HG03175 (cell line): ENCODE data around the gene HDLBP.

Source experiments
- ATAC-seq: cut with Tn5 transposase; IDR thresholded peaks from one replicate; pipeline ENCODE4 v1.9.1; 2021; ENCODE audit warnings: mild to moderate bottlenecking, moderate library complexity; ENCODE audit not compliant: unreplicated experiment

HDLBP gene

GRCh38 chr2:241275910-241276309 lies 39.6 kb downstream of the HDLBP start:
- no peak for ATAC-seq

- no peak for ATAC-seq
Measured at GRCh38 chr2:241275504-241275903, 40.0 kb downstream of the HDLBP start.

- no peak for ATAC-seq
Measured at GRCh38 chr2:241274127-241274526, 41.3 kb downstream of the HDLBP start.

GRCh38 chr2:241273210-241274020 lies 42.1 kb downstream of the HDLBP start:
- ATAC-seq = no peak

- peak; percentile 50 for ATAC-seq
Measured at GRCh38 chr2:241272303-241273209, 42.9 kb downstream of the HDLBP start.

GRCh38 chr2:241271706-241272302 lies 43.7 kb downstream of the HDLBP start:
- peak; percentile 56 for ATAC-seq

- no peak for ATAC-seq
Measured at GRCh38 chr2:241270531-241270930, 44.9 kb downstream of the HDLBP start.

GRCh38 chr2:241269707-241270520 lies 45.6 kb downstream of the HDLBP start:
- ATAC-seq = no peak

GRCh38 chr2:241268716-241269445 lies 46.6 kb downstream of the HDLBP start:
- no peak for ATAC-seq

GRCh38 chr2:241268306-241268705 lies 47.2 kb downstream of the HDLBP start:
- no peak for ATAC-seq

GRCh38 chr2:241267249-241268067 lies 48.0 kb downstream of the HDLBP start:
- no peak for ATAC-seq

- ATAC-seq = no peak
Measured at GRCh38 chr2:241265506-241265905, 50.0 kb downstream of the HDLBP start.

GRCh38 chr2:241263061-241263460 lies 52.4 kb downstream of the HDLBP start:
- ATAC-seq = no peak

GRCh38 chr2:241261628-241262027 lies 53.8 kb downstream of the HDLBP start:
- no peak for ATAC-seq

GRCh38 chr2:241260911-241261310 lies 54.6 kb downstream of the HDLBP start:
- no peak for ATAC-seq

- ATAC-seq = no peak
Measured at GRCh38 chr2:241258505-241259280, 56.8 kb downstream of the HDLBP start.

GRCh38 chr2:241257419-241258032 lies 57.9 kb downstream of the HDLBP start:
- no peak for ATAC-seq

- ATAC-seq = no peak
Measured at GRCh38 chr2:241256168-241256545, 59.3 kb downstream of the HDLBP start.
